Measurements from ENCODE around the gene NKD1. TPM values are rescaled to one million over a fixed set of nuclear protein-coding genes. Genes with fewer than 3 reads are reported as not detected.

Gene NKD1
- total RNA-seq, 1 donor from 2014 or later = 31.3 TPM

DNA sequence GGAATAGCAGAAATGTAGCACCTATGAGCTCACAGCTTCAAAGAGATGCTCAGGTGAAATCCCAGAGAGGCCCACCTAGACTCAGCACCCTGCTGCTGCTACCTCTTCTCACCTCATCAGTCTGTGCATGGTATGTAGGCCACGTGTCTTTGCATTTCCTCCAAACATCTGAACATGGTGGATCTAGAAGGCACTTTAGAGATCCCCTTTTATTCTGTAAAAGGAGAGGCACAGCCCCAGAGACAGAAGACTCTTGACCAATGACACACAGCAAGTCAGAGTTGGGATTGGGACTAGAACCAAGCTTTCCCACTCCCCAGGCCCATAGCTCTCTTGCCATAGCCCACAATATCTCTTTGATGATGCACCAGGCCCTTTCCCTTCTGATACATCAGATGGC is 19.4 kb upstream of the NKD1 start:
- Mint-ChIP-seq H3K27me3 (ENCODE audit: unreplicated experiment) (peaks cover 3% of the 10 kb centered on the region), H3K4me3 (ENCODE audit: unreplicated experiment) (no peak overlapping the region), H3K36me3 (ENCODE audit: unreplicated experiment) (peaks cover 37% of the 10 kb centered on the region), H3K4me1 (ENCODE audit: low read depth, unreplicated experiment) (no peaks in the 10 kb centered on the region), H3K9me3 (ENCODE audit: unreplicated experiment) (peaks cover 2% of the 10 kb centered on the region), H3K27ac (ENCODE audit: unreplicated experiment) (no peak overlapping the region)
- TF ChIP-seq, protein P1, sequence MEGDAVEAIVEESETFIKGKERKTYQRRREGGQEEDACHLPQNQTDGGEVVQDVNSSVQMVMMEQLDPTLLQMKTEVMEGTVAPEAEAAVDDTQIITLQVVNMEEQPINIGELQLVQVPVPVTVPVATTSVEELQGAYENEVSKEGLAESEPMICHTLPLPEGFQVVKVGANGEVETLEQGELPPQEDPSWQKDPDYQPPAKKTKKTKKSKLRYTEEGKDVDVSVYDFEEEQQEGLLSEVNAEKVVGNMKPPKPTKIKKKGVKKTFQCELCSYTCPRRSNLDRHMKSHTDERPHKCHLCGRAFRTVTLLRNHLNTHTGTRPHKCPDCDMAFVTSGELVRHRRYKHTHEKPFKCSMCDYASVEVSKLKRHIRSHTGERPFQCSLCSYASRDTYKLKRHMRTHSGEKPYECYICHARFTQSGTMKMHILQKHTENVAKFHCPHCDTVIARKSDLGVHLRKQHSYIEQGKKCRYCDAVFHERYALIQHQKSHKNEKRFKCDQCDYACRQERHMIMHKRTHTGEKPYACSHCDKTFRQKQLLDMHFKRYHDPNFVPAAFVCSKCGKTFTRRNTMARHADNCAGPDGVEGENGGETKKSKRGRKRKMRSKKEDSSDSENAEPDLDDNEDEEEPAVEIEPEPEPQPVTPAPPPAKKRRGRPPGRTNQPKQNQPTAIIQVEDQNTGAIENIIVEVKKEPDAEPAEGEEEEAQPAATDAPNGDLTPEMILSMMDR (IDR thresholded peaks at IDR 0.05; ENCODE audit: partially characterized antibody, unreplicated experiment) = no peak
- no peak for DNase-seq

DNA sequence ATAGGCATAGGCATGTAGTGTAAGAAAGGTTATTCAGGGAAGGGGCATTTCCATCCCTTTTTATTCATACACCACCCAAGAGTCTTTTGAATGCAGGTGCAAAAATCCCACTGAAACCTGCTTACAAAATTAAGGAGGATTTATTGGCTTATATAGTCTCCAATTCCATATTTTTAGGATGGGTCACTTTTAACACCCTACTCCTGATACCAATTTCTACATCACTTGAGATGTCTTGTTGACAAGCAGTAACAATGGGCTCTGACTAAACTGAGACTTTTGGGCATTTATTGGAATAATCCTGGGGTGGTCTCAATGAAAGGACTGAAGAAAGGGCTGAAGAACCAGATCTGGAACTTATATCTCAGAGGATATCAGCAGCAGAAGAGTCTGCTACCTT is 18.9 kb upstream of the NKD1 start:
- H3K27me3 Mint-ChIP-seq (ENCODE audit: unreplicated experiment) = peaks cover 3% of the 10 kb centered on the region
- no peak overlapping the region for H3K27ac Mint-ChIP-seq (ENCODE audit: unreplicated experiment)
- TF ChIP-seq, protein P1 (IDR thresholded peaks at IDR 0.05; ENCODE audit: partially characterized antibody, unreplicated experiment) = no peak
- peaks cover 37% of the 10 kb centered on the region for H3K36me3 Mint-ChIP-seq (ENCODE audit: unreplicated experiment)
- H3K4me1 Mint-ChIP-seq (ENCODE audit: low read depth, unreplicated experiment) = no peaks in the 10 kb centered on the region
- H3K4me3 Mint-ChIP-seq (ENCODE audit: unreplicated experiment) = no peak overlapping the region
- peaks cover 2% of the 10 kb centered on the region for H3K9me3 Mint-ChIP-seq (ENCODE audit: unreplicated experiment)
- DNase-seq = no peak

DNA sequence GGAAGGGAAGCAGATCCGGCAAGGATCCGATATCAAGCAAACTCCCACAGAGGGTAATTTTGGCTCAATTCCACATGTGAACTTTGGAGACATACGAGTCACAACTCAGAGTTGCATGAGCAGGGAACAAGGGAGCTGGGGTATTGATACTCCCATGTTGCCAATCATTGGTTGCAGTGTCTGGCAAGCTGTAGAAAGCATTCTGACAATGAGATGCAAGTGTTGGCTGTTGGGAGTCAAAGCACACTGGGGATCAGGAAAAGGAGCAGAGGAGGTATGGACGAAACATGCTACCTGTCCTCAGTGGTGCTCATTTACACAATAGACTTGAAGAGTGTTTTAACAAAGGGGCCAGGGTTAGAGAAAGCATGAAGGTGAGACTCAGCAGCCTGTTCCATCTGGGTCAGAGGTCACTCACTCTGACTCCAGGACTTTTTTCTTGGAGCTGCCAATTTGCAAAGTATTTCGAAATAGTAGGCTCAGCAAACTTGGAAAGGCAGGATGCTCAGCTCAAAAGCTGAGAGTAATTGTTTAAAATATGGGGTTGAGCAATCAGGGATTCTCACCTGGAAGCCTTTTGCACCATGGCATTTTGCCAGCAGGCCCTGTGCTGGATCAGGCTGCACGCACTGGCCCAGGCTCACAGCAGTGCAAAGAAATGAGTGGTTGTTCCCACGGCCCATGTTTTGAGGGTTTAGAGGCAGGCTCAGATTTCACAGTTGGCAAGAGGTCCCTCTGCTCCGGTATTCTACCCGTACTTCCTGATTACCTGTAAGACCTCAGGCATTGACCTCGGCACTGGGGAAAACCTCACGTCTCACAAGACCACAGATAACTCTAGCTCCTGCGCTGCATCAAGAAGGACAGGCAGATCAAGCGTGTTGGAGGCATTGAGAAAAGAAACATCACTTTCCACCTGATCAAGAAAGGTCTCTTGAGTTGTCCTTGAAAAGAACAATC is 17.6 kb upstream of the NKD1 start:
- peaks cover 3% of the 10 kb centered on the region for H3K27me3 Mint-ChIP-seq (ENCODE audit: unreplicated experiment)
- TF ChIP-seq, protein P1 (IDR thresholded peaks at IDR 0.05; ENCODE audit: partially characterized antibody, unreplicated experiment) = no peak
- H3K9me3 Mint-ChIP-seq (ENCODE audit: unreplicated experiment) = peaks cover 3% of the 10 kb centered on the region
- H3K27ac Mint-ChIP-seq (ENCODE audit: unreplicated experiment) = no peak overlapping the region
- no peaks in the 10 kb centered on the region for H3K4me1 Mint-ChIP-seq (ENCODE audit: low read depth, unreplicated experiment)
- DNase-seq = no peak
- peaks cover 37% of the 10 kb centered on the region for H3K36me3 Mint-ChIP-seq (ENCODE audit: unreplicated experiment)
- no peak overlapping the region for H3K4me3 Mint-ChIP-seq (ENCODE audit: unreplicated experiment)

DNA sequence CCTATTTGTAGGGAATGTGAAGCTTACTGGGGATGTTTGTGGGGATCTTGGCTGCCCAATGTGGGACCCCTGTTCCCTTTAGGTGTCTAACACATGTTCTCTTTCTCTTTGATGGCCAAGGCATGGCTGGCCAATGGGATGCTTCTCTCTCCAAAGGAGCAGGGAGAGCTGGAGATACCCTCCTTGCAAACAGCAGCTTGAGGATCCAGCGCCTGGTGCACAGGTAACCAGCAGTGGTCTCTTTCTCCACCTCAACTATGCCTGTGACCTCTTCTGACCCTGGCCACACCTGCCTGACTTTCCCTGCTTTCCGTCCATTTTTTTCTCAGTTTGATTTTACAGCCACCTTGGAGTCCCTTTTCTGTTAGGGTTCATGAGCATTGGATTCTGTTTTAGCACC is 16.8 kb upstream of the NKD1 start:
- Mint-ChIP-seq H3K36me3 (ENCODE audit: unreplicated experiment) (peaks cover 32% of the 10 kb centered on the region), H3K4me3 (ENCODE audit: unreplicated experiment) (no peak overlapping the region), H3K27ac (ENCODE audit: unreplicated experiment) (no peak overlapping the region), H3K9me3 (ENCODE audit: unreplicated experiment) (peaks cover 1% of the 10 kb centered on the region), H3K27me3 (ENCODE audit: unreplicated experiment) (peaks cover 3% of the 10 kb centered on the region), H3K4me1 (ENCODE audit: low read depth, unreplicated experiment) (no peaks in the 10 kb centered on the region)
- DNase-seq = no peak
- TF ChIP-seq, protein P1 (IDR thresholded peaks at IDR 0.05; ENCODE audit: partially characterized antibody, unreplicated experiment) = no peak

DNA sequence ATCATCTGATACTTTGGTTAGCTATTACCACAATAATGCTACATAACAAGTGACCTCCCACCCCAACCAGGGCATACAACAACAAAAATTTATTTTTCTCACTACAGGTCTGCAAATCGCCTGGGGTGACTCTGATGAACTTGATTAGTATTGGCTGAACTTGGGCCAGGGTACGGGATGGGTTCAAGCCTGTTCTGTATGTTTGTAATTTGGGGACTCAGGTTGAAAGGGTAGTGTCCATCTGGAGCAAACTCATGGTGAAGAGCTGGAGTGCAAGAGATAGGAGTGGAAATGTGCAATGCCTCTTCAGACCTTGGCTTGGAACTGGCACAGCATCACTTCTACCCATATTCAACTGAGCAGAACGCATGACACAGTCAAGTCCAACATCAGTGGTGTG is 16.3 kb upstream of the NKD1 start:
- peaks cover 32% of the 10 kb centered on the region for H3K36me3 Mint-ChIP-seq (ENCODE audit: unreplicated experiment)
- TF ChIP-seq, protein P1 (IDR thresholded peaks at IDR 0.05; ENCODE audit: partially characterized antibody, unreplicated experiment) = no peak
- H3K27me3 Mint-ChIP-seq (ENCODE audit: unreplicated experiment) = peaks cover 2% of the 10 kb centered on the region
- no peak for DNase-seq
- peaks cover 1% of the 10 kb centered on the region for H3K9me3 Mint-ChIP-seq (ENCODE audit: unreplicated experiment)
- no peak overlapping the region for H3K27ac Mint-ChIP-seq (ENCODE audit: unreplicated experiment)
- no peak overlapping the region for H3K4me3 Mint-ChIP-seq (ENCODE audit: unreplicated experiment)
- no peaks in the 10 kb centered on the region for H3K4me1 Mint-ChIP-seq (ENCODE audit: low read depth, unreplicated experiment)
